Measurements from ENCODE around the gene SAT2.
A peak's percentile ranks its signal among the peaks of the same experiment; 100 is the strongest.

Gene SAT2

GRCh38 chr17:7590743-7591142, 36.9 kb downstream of the SAT2 start:
- DNase-seq (ENCODE audit: low spot score) = no peak

- DNase-seq (ENCODE audit: low spot score) = no peak
Observed at GRCh38 chr17:7589891-7590691, 37.5 kb downstream of the SAT2 start, which contains the start of gene SOX15. TSS of gene SOX15 (minus strand) at chr17:7590094. CDS start at chr17:7589676, 418 bp downstream.

- peak; percentile 75 for DNase-seq (ENCODE audit: low spot score)
Observed at GRCh38 chr17:7589204-7589868, 38.3 kb downstream of the SAT2 start.

- no peak for DNase-seq (ENCODE audit: low spot score)
Observed at GRCh38 chr17:7588553-7589203, 38.9 kb downstream of the SAT2 start.

DNA sequence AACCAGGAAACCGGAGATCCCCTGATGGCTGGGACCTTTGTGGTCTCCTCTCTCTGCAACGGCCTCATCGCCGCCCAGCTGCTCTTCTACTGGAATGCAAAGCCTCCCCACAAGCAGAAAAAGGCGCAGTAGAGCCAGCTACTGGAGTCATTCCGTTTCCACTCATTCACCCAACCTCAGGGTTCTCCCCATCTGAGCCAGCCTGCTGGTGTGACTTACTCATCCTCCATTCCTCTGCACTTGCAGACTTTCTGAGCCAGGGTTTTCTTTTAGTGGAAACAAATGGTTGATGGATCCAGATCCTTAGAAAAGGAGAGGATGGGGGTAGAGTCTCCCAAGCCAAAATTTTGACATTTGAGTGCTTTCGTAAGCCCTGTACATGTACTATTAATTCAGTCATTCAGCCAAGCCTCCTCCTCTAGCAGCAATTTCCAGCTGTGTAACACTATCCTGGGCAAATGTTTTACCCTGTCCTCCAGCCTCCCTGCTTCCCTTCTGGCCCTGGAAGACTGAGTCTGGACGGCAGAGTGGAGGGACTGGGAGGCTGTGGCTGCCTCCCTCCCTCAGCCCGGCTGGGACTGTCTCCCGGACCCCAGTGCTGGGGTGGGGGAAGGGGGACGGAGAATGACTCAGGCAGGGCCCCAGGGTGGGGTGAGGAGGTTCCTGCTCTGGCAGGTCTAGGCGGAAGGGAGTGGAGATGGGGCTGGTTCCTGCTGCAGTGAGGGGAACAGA, 40.0 kb downstream of the SAT2 start:
- no peak for DNase-seq (ENCODE audit: low spot score)

- no peak for DNase-seq (ENCODE audit: low spot score)
Observed at GRCh38 chr17:7586673-7587419, 40.8 kb downstream of the SAT2 start.

DNA sequence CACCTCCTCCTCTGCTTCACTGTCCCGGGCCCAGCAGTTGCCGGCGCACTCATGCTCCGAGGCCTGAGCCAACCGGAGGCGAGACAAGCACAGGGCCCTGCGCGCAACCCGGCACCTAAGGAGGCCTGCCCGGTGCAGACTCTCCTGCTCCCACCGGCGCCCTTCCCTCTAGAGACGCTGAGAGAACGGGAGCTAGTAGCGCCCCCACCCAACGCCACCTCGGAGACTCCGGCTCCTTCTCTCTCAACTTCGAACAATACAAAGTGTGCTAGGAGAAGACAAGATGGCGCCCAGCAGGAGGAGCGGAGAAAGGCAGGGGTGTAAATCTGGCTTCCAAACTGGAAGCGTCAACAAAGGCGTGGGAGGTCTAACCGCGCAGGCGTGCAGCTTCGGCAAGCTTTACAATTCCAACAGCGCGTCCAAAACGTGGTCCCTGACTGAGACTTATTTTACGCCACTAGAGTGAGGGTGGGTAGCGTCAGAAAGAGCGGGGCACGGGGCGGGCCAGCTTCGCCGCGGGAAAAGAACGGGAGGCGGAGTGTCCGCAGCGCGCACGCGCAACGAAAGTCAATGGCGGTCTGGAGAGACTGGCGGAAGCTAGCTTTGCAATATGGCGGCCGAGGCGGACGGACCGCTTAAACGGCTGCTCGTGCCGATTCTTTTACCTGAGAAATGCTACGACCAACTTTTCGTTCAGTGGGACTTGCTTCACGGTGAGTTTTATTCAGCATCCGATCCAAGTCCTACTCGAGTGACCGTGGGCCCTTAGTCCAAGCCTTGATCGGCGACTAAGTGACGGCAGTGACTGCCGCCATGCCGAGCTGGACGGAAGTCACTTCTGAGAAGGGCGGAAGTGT, 44.1 kb downstream of the SAT2 start, which contains the start of gene MPDU1:
TSS of gene MPDU1 (plus strand) at position 600 of the 857 bp plus-strand sequence. CDS start at position 611, 11 bp downstream.
- peak; percentile 97 for DNase-seq (ENCODE audit: low spot score)

- DNase-seq (ENCODE audit: low spot score) = no peak
Observed at GRCh38 chr17:7582396-7583252, 45.0 kb downstream of the SAT2 start.

DNA sequence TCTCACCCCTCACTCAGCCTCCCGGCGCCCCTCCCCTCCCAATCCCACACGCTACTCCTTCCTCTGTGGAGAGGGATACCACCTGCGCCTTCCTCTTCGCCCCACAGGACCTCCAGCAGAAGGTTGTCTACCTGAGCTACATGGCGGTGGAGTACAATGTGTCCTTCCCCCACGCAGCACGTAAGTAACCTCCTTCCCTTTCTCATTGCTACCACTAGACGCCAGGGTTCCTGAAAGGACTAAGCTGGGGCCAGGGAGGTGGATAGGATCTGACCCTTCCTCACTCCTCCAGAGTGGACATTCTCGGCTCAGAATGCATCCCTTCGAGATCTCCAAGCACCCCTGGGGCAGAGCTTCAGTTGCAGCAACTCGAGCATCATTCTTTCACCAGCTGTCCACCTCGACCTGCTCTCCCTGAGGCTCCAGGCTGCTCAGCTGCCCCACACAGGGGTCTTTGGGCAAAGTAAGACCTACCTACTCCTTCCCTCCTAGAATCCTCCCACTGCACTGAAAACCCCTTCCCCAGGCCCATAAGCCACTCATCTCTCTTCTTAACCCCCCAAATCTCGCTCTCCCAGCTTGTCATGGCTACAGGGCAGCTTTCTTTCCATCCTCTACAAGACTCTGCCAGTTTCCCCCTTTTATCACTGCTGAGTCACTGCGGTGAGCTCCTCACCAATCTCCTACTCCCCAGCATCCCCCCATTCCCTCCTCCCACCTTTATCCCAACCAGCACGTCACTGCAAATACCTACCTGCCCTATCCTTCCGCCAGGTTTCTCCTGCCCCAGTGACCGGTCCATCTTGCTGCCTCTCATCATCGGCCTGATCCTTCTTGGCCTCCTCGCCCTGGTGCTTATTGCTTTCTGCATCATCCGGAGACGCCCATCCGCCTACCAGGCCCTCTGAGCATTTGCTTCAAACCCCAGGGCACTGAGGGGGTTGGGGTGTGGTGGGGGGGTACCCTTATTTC, 46.7 kb downstream of the SAT2 start:
- no peak for DNase-seq (ENCODE audit: low spot score)

- DNase-seq (ENCODE audit: low spot score) = no peak
Observed at GRCh38 chr17:7579834-7580603, 47.6 kb downstream of the SAT2 start.

- DNase-seq (ENCODE audit: low spot score) = peak; percentile 57
Observed at GRCh38 chr17:7579001-7579833, 48.4 kb downstream of the SAT2 start, which contains the start of gene CD68. TSS of gene CD68 (plus strand) at chr17:7579638. CDS start at chr17:7579678, 40 bp downstream.

- no peak for DNase-seq (ENCODE audit: low spot score)
Observed at GRCh38 chr17:7577327-7578199, 50.1 kb downstream of the SAT2 start.

DNA sequence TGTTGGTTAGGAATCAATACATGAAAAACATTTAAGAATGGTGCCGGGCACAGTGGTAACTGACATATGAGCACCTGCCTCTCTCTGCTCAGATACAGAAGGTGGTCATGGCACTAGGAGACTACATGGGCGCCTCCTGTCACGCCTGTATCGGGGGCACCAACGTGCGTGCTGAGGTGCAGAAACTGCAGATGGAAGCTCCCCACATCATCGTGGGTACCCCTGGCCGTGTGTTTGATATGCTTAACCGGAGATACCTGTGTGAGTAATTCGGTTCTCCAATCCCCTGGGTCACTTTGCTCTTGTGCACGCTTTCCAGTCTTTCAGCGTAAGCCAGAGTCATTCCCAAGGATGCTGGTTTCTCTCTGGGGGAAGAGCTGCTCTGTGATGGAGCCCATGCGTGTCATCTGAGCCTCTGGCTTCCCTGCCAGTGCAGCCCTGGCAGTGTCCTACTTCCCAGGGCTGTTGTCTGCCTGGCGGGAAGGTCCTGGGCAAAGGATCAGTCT, 51.1 kb downstream of the SAT2 start:
- no peak for DNase-seq (ENCODE audit: low spot score)

Measured in globus pallidus (tissue), 1 donor.